Activated naive CD4-positive, alpha-beta T cell treated with Interleukin-2 at 50 U/mL for 16 hours (primary cell): ENCODE measurements around the gene DDR2.
"Not testable (repeated sequence)": the region's sequence is repeated elsewhere in the genome, so short reads cannot be mapped to it uniquely, and the experiment has no call there.

ENCODE experiments used
- DNase-seq: peaks from one replicate; pipeline ENCODE4 v3.0.0-alpha.2; 2020

DDR2 gene

DNA sequence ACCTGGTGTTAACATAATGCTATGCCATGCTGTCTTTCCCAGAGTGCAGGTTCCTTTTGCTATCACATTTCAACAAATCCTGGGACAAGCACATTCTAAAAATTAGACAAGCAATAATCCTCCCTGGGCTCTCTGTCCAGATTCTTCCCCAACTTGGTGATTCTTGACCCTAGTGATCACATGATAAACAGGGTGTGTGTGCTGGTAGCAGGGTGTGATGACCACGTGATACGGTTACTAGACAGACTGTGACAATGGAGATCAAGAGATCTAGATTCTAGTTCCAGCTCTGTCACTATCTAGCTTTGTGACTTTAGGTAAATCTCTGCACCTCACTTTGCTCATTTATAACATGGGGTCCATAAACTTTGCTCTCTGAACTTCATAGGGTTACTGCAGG lies 96.3 kb downstream of the DDR2 start:
- no peak for DNase-seq

DNA sequence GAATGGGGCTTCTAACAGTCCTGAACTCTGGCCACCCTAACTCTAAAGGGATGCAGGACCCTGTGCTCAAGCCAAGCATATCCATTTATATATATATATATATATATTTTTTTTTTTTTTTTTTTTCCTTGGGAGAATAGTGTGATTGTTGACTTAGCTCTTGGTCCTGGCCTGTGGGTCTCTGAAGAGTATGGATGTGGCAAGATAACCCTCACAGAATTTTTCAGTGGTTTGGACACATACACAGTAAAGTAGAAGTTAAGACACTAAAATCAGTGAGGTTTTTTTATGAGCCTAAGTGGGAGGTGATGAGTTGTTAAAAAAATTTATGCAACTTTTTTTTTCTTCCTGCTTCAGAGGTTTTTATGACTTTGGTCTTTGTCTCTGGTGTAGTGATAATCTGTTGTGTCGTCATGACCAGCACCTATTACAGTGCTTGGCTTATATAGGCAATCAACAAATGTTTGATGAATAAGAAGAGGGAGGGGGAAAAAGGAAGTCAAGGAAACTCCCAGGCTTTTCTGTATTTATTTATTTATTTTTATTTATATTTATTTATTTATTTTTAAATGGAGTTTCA lies 97.0 kb downstream of the DDR2 start:
- DNase-seq, result not testable (repeated sequence)

DNA sequence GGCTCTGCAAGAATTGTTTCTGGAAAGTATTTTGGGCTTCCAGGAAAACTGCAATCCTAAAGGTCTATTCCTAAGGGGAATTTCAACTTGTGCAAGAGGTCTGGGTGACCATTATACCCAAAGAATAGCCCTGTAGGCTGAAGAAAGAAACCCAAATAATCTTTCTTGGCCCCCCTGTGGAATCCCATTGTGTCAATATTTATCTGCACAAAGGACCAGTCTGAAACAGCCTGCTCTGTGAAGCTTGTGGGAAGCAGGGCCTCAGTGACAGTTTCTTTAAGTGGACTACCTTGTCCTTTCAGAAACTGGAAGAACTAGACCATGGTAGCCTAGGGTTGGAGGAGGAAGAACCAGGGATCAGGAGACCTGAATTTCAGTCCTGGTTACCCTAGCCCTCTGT lies 99.8 kb downstream of the DDR2 start:
- DNase-seq, result no peak

DNA sequence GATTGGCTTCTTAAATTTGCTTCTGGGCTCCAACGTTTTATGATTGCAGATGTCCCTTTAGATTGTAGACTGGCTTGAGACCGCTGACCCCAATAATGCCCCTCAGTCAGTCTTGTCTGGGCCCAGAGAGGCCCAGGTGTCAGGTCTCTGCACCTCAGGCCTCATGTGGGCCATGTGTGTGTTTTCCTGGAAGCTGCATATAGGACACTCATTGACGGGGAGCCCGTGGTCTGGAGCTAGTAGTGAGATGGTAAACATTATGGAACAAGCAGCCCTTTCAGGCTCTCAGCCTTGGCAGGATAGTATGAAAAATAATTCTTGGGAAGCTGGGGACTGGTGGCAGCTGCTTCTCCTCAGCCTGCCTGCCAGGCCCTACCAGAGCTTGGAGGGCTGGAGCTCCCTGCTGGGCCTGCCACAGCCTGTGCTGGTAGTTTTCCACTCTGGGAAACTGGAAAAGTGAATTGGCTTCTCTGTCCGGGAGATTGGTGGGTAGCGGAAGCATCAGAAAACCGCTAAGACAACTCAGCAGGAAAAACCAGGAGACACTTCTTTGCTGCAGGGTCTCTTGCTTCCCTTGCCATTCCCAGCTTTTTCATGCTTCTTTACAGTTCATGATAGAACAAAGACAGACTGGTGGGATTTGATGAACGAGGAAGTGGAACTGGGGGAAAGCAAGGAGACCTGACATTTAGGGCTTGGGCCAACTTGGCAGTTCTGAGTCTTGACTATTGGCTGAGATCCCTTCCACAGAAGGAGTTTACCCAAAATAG lies 100.5 kb downstream of the DDR2 start:
- DNase-seq, result no peak

DNA sequence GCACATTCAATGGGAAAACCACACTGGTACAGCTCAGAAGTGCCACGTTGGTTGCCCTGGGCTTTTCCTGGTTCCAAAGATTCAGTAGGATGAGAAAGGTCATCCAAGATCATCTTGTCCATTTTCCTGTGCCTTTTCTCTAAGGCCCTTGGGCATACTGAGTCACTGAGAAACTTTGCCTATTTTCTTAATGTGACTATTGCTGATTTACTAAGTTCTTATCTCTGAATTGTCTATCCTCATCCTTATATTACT lies 101.0 kb downstream of the DDR2 start:
- DNase-seq, result no peak

DNA sequence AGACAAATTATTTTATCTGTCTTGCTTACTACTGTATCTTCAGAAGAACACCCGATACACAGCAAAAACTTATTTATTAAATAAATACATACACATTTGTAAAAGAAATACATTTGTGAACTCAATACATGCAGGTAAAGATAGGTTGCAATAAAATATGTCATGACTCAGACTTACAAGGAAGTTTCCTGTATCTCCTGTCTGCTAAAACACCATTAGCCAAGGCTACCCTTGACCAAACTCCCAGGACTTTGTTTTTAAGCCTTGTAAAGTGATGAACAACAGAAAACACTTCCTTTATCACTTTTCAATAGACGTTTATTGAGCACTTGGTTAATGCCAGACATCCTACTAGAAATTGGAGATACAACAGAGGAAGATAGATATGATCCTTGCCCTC lies 101.8 kb downstream of the DDR2 start:
- no peak for DNase-seq

DNA sequence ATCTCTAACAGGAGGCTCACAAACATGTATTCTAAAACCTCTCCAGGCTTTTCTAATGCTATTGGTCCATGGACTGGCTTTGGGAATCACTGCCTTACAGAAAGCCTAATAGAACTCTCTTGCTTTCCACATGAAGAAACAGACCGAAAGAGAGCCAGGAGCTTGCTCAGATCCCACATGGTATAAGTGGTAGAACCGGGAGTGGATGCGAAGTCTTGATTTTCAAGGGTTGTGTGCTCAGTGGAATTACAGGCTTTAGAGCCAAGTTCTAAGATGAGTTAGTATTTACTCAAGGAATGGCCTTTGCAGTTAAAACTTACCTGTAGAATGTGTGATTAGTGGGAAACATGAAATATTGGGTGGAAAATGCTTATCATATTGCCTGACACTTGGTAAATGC lies 103.9 kb downstream of the DDR2 start:
- no peak for DNase-seq

DNA sequence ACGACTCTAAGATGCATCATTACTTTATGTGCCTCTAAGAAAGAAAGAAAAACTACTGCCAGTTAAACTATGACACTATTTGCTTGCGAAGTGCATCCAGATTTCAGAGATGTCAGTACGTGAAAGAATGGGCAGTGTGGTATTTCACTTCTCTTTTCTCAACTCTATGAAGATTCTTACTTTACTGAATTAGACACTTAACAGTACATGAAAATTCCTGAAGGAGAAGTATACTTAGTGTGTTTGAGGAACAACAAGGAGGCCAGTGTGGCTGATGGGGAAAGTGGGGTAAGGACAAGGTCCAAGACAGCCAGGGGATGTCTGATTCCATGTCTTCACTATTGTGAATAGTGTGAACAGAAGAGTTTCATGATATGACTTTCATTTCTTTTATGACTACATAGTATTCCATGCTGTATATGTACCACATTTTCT lies 104.4 kb downstream of the DDR2 start:
- DNase-seq, result no peak

DNA sequence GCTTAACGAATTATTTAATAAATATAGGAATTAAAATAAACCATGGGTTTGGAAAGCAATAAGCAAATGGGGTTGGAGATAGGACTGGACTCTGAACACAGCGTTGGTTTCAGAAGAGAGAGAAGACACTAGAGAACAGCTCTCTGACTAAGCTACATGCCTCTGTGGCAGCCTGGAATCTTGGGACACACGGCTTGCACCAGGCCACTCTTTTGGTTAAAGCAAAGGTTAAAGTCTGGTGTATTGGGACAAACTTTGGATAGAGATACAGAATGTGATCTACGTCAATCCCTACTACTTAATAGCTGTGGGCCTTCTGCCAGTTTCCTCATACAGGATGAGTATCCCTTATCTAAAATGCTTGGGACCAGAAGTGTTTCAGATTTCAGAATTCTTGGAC lies 108.5 kb downstream of the DDR2 start:
- DNase-seq, result no peak

DNA sequence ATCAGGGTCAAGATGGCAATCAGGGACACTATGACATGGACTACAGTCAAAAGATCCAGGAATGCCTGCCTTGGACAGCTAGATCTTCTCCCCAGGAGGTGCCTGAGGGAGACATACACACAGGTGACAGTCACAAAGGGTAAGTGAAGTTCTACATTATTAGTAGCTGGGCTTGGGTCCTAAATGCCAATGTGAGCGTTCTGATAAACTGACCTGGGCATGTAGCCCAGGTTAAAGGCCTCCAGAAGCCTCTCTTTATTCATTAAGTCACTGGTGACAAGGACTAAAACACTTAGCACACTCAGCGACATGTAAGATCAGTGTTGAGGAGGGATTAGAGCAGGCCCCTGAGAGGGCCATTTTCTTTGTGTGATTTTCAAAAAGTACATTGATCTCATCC lies 109.3 kb downstream of the DDR2 start:
- DNase-seq, result no peak

DNA sequence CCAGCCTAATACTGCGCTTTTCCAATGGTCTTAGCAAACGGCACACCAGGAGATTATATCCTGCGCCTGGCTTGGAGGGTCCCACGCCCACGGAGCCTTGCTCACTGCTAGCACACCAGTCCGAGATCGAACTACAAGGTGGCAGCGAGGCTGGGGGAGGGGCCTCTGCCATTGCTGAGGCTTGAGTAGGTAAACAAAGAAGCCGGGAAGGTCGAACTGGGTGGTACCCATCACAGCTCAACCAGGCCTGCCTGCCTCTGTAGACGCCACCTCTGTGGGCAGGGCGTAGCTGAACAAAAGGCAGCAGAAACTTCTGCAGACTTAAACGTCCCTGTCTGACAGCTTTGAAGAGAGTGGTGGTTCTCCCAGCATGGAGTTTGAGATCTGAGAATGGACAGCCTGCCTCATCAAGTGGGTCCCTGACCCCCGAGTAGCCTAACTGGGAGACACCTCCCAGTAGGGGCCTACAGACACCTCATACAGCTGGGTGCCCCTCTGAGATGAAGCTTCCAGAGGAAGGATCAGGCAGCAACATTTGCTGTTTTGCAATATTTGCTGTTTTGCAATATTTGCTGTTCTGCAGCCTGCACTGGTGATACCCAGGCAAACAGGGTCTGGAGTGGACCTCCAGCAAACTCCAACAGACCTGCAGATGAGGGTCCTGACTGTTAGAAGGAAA lies 114.1 kb downstream of the DDR2 start:
- not testable (repeated sequence) for DNase-seq

DNA sequence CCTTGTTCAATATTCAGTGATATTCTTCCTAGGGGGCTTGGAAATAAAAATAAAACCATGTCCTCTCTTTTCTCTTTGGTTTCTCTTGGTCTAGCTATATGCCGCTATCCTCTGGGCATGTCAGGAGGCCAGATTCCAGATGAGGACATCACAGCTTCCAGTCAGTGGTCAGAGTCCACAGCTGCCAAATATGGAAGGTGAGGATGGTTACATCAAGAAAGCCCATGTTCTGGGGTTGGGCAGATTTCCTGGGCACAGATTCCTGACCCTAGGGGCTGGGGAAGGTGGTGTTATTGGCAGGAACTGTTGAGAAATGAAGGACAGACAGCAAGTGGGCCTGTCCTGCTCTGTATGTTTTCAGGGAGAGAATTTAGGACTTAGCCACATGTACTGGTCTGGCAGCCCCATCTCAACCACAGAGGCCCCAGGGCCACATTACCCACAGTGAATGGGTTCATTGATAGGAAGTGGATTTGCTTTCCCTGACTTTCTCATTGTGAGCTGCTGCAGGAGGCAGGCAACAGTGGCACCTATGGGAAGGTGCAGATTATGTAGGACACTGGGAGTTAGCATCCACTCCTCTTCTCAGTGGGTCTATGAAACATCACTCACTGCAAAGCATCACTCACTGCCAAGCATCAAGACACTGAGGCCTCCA lies 120.9 kb downstream of the DDR2 start:
- DNase-seq, result no peak

DNA sequence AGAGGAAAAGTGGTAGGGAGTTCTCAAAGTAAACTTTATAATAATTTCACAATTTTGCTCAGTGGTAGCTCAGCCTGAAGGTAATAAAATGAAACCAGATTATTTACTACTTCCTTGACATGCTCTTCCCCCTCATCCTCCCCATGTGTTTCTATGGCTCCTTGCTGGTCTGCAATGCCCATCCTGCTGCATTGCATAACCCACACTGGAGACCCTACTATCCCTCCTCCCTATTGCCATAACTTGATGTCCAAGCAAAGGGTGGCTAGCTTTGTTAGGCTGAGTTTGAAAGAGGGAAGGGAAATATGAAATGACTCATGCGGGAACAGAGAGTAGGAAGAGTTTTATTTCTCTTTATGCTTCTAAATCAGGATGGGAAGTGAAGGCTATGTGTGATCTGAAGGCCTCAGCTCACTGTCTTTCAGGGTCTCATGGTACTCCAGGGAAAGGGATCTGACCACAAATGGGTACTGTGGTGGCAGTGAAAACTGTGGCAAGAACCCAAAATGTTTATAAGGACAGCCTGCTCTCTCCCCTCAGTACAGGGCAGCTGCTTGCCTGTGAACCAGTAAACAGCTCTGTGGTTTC lies 121.8 kb downstream of the DDR2 start:
- no peak for DNase-seq

DNA sequence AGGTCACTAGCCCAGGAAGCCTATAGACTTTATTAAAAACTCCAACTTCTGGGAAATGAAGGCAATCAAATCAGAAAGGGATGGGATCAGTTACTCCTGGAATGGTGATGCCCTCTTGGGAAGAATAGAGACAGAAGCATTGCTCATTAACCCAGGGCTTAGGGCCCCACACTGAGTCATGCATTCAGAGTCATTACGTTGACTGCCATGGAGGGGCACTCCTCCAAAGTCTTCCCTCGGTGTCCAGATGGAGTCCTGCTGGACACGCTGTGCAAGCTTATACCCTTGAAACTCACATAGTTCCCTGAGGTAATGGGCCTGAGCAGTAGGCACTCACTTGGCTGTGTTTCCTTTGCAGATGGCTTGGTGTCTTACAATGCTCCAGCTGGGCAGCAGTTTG lies 123.0 kb downstream of the DDR2 start:
- no peak for DNase-seq

DNA sequence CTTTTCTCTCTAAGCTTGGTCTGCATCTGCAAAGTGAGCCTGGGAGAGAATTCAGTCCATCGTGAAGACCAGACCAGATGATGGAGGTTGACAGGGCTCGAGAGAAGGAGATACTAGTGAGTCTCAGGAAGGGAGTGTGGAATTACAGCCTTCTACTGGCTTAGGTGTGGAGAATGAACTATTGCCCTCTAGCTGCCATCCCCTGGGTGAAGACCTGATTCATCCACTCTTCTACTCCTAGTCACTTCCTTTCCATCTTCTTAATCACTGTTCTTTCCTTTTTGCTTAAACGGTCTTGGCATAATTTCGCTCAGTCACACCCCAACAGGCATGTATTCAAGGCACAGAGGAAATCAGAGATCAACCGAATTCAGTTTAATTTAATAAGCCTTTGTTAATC lies 124.3 kb downstream of the DDR2 start:
- DNase-seq, result no peak

DNA sequence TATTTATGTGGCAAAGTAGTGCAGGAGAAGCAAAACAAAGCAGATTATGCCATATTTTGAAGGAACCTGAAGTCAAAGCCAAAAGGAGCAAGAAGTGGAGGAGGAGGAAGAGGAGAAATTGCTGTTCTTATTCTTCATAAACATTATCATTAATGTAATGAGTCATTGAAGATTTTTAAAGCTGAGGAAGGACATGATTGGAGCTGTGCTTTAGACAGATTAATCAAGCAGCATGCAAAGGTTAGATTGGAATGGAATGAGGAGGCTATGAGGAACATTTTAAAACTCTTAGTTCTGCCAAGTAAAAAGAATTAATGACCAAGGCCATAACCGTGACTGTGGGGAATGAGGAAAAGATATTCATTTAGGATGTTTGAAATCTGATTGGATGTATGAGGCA lies 125.2 kb downstream of the DDR2 start:
- no peak for DNase-seq

DNA sequence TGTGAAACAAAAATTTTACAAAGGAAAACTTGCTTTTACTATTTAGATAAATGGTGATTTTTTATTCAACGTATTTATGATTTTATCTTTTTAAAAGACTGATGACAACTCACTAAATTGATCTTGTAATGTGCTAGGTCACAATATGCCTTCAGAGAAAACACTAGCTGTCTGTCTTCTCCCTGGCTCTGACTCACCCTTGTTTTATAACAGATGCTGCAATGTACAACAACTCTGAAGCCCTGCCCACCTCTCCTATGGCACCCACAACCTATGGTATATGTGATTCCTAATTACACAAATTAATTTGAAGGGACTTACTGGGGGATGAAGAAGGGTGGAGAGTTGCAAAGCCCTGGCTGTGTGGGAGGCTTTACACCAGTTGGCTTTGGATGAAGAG lies 133.5 kb downstream of the DDR2 start:
- DNase-seq, result no peak

DNA sequence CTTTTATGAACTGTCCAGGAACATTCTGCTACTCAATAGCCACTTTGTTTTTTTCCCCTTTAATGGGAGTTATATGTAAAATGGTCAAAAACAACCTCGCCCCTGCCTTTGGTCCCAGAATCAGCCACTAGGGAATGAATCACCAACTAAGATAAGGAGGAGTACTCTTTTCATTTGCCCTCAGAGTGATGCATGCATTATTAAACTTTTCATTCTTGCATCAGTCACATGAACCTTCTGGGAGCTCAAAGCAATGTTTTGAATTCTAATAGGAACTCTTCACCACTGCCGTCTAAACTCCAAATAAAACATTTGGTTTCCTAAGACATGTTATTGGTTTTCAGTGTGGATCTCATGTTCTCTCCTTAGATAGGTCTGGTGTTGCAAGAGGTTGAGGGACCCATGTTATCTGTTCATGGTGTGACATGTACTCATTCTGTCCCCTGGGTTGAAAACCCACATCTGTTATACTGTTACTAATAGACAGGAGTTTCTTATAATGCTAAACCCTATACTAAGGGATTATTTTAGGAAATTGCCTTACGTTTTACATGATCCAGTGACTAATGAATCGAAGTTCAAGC lies 140.4 kb downstream of the DDR2 start:
- DNase-seq, result no peak

DNA sequence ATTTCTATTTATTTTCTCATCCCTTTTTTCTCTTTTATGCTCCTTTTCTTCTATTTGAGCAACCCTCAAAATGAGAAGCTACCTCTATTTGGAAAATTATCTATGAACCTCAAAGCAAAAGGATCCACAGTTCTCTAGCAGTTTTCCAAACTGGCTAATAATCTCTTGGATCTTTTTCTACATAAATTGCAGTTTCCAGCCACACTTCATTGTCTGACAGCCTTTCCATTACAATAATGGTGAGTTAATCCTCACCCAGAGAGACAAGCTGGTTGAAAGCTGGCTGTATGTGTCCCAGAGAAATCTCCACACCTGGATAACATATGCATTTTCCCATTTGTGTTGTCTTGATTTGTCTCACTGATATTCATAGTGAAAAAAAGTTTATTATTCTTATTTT lies 141.7 kb downstream of the DDR2 start:
- no peak for DNase-seq

DNA sequence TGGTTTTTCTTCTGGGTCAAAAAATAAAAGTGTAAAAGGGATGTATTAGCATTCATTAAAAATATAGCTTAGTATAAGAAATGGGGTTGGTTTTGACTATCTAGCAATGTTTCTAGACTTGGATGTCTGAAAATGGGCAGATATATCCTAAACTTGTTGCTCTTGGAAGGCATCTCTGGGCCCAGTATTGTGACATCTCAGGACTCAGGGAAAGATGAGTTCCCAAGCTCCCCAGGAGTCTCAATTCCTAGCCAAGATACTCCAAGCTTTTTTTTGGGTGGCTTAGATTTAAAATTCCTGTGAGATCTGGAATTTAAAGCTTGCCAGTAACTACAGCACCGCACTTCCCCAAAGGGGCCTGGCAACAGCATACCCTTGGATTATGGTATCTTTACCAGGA lies 146.8 kb downstream of the DDR2 start:
- DNase-seq, result no peak

DNA sequence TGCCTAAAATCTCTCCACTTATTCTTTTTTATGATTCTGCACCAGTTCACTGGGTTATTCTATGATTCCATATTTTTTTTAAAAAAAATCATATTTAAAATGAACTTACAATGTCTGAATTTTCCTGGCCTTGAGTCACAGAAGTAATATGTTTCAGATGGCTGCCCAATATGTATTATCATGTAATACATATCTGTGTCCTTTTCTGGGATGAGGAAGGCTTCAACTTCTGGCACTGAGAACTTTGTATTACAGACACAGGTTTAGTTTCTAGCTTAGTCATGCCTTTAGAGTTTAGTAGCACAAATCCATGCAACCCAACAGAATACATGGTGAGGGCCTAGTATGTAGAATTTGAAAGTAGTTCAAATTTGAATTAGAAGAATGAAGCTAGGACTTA lies 150.4 kb downstream of the DDR2 start:
- no peak for DNase-seq

DNA sequence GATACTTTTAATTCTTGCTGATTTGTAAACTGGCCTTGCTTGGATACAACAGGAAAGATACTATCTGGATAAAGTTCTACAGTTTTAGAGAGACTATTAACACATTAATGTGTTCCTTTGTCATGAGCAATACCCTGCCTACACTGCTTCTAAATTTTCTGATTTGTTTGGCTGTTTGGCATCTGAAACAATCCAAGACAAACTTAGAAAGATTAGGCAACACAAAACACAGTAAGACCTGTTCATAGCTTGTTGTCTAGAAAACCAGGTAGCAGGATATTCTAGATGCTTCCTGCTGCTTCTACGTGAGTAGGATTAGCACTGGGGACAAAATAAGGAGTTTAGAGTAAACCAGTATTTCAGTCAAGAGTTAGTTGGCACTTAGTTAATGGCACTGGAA lies 152.7 kb downstream of the DDR2 start:
- not testable (repeated sequence) for DNase-seq

DNA sequence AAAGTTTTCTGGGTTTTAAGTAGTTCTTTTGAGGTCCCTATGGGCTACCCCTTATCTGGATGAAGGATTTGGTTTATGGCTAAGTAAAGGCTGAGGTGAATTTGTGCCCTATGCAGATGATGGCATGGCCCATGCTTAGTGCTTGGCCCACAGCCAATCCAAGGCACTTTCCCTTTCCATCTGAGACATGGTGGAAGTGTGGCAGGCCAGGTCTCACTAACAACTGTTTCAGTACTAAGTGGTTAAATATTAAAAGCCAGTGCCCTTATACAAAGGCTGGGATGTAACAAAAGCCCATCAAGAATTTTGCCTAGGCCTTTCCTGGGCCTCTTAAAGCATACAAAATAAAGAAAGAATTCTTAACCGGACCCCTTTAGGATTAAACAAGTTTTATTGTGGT lies 156.5 kb downstream of the DDR2 start:
- DNase-seq, result not testable (repeated sequence)
